SK-N-MC (cell line): ENCODE measurements around the gene SSR1.

Source experiments
- EZH2 ChIP-seq: fragments of 200-600 bp; sonication (generic); IDR thresholded peaks from one replicate; pipeline ENCODE4 v1.6.1; 2017; ENCODE audit warnings: antibody characterized with exemption
- POLR2AphosphoS5 ChIP-seq: IDR thresholded peaks from 2 replicates; pipeline ENCODE4 v1.6.1; 2012; ENCODE audit warnings: mild to moderate bottlenecking, low read depth, low read length, borderline replicate concordance

DNA sequence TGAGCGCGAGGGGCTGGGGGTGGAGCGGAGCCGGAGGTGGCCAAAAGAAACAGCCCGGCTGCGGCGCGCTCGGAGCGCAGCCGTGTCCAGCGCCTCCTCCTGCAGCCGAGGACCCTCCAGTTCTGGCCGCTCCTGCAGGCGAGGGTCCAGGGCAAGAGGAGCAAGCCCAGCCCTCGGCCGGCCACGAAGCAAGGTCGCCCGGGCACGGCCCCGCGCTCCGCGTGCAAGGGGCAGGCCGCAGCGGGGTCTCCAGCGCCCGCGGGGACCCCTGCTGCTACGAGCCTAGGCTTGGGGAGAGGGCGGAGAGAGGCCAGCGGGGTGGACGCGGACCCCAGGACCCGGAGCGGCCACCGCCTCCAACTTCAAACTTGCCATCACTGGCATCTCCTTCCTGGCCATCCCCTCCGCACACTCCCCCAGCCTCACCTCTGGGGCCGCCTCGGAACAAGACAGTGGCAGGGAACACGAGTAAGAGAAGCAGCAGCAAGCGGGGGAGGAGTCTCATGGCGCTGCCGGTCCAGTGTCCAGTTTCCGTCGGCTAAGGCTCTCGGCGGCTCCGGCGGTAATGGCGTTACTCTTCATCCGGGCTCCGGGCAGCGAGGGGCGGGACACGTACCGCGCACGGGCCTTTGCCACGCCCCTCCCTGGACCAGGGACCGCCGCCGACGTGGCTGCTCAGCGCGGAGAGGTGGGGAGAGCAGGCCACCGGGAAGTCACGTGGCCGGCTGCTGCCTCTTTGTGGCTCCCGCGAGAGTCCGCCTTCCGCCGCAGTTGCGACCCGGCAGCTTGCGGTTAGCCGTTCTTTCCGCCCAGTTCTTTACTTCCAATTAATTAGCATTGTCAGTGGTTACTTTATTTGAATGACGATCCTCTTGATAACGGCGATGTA is at the start of gene SSR1:
- no peak for TF ChIP-seq EZH2
- peak; percentile 84 for TF ChIP-seq POLR2AphosphoS5
